Lower leg skin (tissue), 4 donors: Measurements from ENCODE around the gene CCNI2. TPM values are rescaled to one million over a fixed set of nuclear protein-coding genes. Genes with fewer than 3 reads are reported as not detected.

Experiments
- DNase-seq, 2 donors: peaks; one replicate each; pipeline ENCODE4 v3.0.0-alpha.2; 2019; ENCODE audit warnings: low spot score in 2 of 2
- H3K4me3 ChIP-seq: fragments of 200-600 bp; sonication (generic); 2 replicates; pipeline ENCODE4 v1.5.1; 2017; ENCODE audit warnings: mild to moderate bottlenecking, low read depth; ENCODE audit not compliant: poor library complexity, severe bottlenecking
- CTCF ChIP-seq, 3 donors: fragments of 450-650 bp; IDR thresholded peaks; one replicate each; pipeline ENCODE4 v1.5.1; 2016; ENCODE audit warnings: antibody characterized with exemption in 3 of 3, mild to moderate bottlenecking in 3 of 3, moderate library complexity in 2 of 3
- POLR2A ChIP-seq, 2 donors: fragments of 450-650 bp; IDR thresholded peaks; one replicate each; pipeline ENCODE4 v1.6.1; 2016 to 2017; ENCODE audit warnings: antibody characterized with exemption in 2 of 2, mild to moderate bottlenecking in 1 of 2, moderate library complexity in 1 of 2
- WGBS, 2 donors: methylation state at CpG; one replicate each; pipeline ENCODE4 v1.1.5; 2018; 5-methylcytosine and 5-hydroxymethylcytosine counted together
- intact Hi-C: fragments of 100-400 bp; cut with DNase I; formaldehyde crosslinking; loops from one replicate; pipeline ENCODE4 v1.15.0; 2023; ENCODE audit warnings: low total_unique reads
- total RNA-seq, 4 donors: library from RNA; depleted of rRNA; stranded (reverse); fragments of >200 nt; gene quantifications; one replicate each; pipeline ENCODE4 v1.1.0, GENCODE V29; 2016

The CCNI2 gene
- under 1 TPM in 2 of 4 donors, not detected in 2; 0.49 to 0.74 TPM for total RNA-seq

GRCh38 chr5:132746954-132747615 is at the start of gene CCNI2:
TSS of gene CCNI2 (plus strand) at chr5:132747426. CDS start at chr5:132747496, 70 bp downstream.
- no peak for DNase-seq
- WGBS, 2 donors = 1 to 6% methylated on average over 7 to 42 of the region's 59 CpGs
- H3K4me3 ChIP-seq = no peak within 1 kb of the TSS
- TF ChIP-seq POLR2A (IDR thresholded peaks at IDR 0.05) (no peak), CTCF (IDR thresholded peaks at IDR 0.05) (no peak)
- intact Hi-C loops = no loop called here

- H3K4me3 ChIP-seq = no peak overlapping the region
- no peak for DNase-seq
- WGBS, 2 donors = 94 to 100% methylated on average over 1 of the region's 1 CpG
- intact Hi-C loops = no loop called here
- TF ChIP-seq POLR2A (IDR thresholded peaks at IDR 0.05) (no peak), CTCF (IDR thresholded peaks at IDR 0.05) (no peak)
Observed at GRCh38 chr5:132704875-132705274, 42.4 kb upstream of the CCNI2 start.

GRCh38 chr5:132708645-132709044 is 38.6 kb upstream of the CCNI2 start:
- no peak overlapping the region for H3K4me3 ChIP-seq
- intact Hi-C loops = no loop called here
- TF ChIP-seq POLR2A (IDR thresholded peaks at IDR 0.05) = no peak
- no peak for DNase-seq

GRCh38 chr5:132714456-132715307 is 32.5 kb upstream of the CCNI2 start:
- intact Hi-C loops = no loop called here
- no peak overlapping the region for H3K4me3 ChIP-seq
- TF ChIP-seq CTCF (IDR thresholded peaks at IDR 0.05) (no peak), POLR2A (IDR thresholded peaks at IDR 0.05) (no peak)
- 67 to 69% methylated on average over 11 of the region's 11 CpGs for WGBS, 2 donors
- DNase-seq = no peak

- 94 to 95% methylated on average over 5 of the region's 5 CpGs for WGBS, 2 donors
- DNase-seq = no peak
- intact Hi-C loops = no loop called here
- no peak for TF ChIP-seq POLR2A (IDR thresholded peaks at IDR 0.05)
- no peak for TF ChIP-seq CTCF (IDR thresholded peaks at IDR 0.05)
- H3K4me3 ChIP-seq = no peak overlapping the region
Observed at GRCh38 chr5:132718544-132719312, 28.5 kb upstream of the CCNI2 start.

GRCh38 chr5:132725745-132726144 is 21.5 kb upstream of the CCNI2 start:
- WGBS, 2 donors = 97 to 100% methylated on average over 2 of the region's 2 CpGs
- intact Hi-C loops = no loop called here
- no peak for TF ChIP-seq POLR2A (IDR thresholded peaks at IDR 0.05)
- no peak for TF ChIP-seq CTCF (IDR thresholded peaks at IDR 0.05)

More at GRCh38 chr5:132725745-132726144, 21.5 kb upstream of the CCNI2 start:
- no peak overlapping the region for H3K4me3 ChIP-seq
- no peak for DNase-seq
